ENCODE results near the gene NIPAL3. TPM values are rescaled to one million over a fixed set of nuclear protein-coding genes. Genes with fewer than 3 reads are reported as not detected.
"Not testable (repeated sequence)": the region's sequence is repeated elsewhere in the genome, so short reads cannot be mapped to it uniquely, and the experiment has no call there.

The NIPAL3 gene
- total RNA-seq, 1 donor from 2014 or later = 28.1 TPM

DNA sequence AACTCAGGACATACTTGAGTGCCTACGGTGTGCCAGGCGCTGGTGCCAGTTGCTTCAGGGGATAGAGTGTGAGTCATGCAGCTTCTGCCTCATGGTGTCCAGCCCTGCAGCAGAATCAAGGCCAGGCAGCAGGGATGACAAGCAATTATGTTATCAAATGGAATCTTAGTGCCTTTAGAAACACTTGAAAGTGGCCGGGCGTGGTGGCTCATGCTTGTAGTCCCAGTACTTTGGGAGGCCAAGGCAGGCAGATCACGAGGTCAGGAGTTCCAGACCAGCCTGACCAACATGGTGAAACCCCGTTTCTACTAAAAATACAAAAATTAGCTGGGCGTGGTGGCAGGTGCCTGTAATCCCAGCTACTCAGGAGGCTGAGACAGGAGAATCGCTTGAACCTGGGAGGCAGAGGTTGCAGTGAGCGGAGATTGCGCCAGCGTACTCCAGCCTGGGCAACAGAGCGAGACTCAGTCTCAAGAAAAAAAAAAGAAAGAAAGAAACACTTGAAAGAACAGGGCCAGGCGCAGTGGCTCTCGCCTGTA, 100.1 kb downstream of the NIPAL3 start:
- DNase-seq (ENCODE audit: low read depth, low spot score) = not testable (repeated sequence)

DNA sequence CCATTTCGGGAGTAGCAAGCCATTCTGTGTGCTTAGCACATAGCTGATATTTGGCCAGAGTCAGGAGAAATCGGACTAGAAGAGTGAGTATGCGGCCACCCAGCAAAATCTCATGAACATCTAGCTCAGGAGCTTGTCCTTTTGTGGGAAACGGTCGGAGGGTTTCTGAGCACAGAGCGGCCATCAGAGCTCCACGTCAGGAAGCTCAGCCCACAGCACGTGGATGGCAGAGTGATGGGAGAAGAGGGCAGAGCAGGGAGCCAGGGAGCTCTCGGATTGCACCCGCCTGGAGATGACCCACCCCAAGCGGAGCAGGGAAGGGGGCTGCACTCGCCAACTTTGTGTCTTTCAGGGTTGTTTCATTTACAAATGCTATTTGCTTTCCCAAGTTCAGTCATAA, 100.9 kb downstream of the NIPAL3 start:
- no peak for DNase-seq (ENCODE audit: low read depth, low spot score)

DNA sequence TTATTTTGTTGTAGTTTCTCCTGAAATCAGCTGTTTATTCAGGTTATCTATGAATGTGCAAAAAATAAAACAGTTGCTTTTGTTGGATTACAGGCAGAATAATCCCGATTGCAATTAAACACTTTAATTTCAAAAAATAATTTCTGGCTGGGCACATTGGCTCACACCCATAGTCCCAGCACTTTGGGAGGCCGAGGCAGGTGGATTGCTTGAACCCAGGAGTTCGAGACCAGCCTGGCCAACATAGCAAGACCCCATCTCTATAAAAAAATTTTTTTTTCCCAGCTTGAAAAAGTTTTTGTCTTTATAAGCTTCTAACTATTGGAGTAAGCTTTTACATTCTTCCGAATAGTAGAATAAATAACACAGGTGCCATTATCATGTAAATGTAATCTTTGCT, 102.3 kb downstream of the NIPAL3 start:
- DNase-seq (ENCODE audit: low read depth, low spot score) = no peak

DNA sequence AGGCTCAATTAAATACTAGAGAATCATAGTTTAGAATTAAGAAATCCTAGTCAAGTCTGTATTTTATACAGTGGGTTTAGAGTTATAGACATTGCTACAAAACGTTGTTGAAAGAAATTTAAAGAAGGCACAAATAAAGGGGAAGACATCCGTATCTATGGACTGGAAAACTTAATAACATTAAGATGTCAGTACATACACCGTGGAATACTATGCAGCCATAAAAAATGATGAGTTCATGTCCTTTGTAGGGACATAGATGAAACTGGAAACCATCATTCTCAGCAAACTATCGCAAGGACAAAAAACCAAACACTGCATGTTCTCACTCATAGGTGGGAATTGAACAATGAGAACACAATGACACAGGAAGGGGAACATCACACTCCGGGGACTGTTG, 104.7 kb downstream of the NIPAL3 start:
- DNase-seq (ENCODE audit: low read depth, low spot score) = not testable (repeated sequence)

Other genes starting within 250 kb of the NIPAL3 start
- gene IFNLR1, start 228.5 kb upstream of the NIPAL3 start, total RNA-seq = not detected in 2 replicates
- gene GRHL3, start 96.4 kb upstream of the NIPAL3 start, total RNA-seq = not detected in 2 replicates
- gene STPG1, start 2.0 kb upstream of the NIPAL3 start, total RNA-seq = 4.6 and 4.7 TPM in 2 replicates
- 1.8 and 3.1 TPM in 2 replicates for gene RCAN3, start 87.0 kb downstream of the NIPAL3 start, total RNA-seq
- not detected in 2 replicates for gene NCMAP, start 140.3 kb downstream of the NIPAL3 start, total RNA-seq
- 24.5 and 27.3 TPM in 2 replicates for gene SRRM1, start 227.5 kb downstream of the NIPAL3 start, total RNA-seq

Measured in pulmonary artery endothelial cell (primary cell).